Loucy (cell line): Measurements from ENCODE around the gene RBKS.

Source experiments
- EZH2phosphoT487 ChIP-seq: fragments of 200-600 bp; IDR thresholded peaks from 2 replicates; pipeline ENCODE4 v1.6.1; 2018; ENCODE audit warnings: antibody characterized with exemption, mild to moderate bottlenecking, moderate library complexity, borderline replicate concordance
- TF ChIP-seq, protein P1 (sequence below): fragments of 200-600 bp; sonication (generic); conservative IDR thresholded peaks from 2 replicates; pipeline ENCODE4 v1.5.1; 2014; ENCODE audit warnings: mild to moderate bottlenecking, antibody characterized with exemption, low read length

GRCh38 chr2:27738349-27739057 is 151.7 kb downstream of the RBKS start:
- TF ChIP-seq, protein P1, sequence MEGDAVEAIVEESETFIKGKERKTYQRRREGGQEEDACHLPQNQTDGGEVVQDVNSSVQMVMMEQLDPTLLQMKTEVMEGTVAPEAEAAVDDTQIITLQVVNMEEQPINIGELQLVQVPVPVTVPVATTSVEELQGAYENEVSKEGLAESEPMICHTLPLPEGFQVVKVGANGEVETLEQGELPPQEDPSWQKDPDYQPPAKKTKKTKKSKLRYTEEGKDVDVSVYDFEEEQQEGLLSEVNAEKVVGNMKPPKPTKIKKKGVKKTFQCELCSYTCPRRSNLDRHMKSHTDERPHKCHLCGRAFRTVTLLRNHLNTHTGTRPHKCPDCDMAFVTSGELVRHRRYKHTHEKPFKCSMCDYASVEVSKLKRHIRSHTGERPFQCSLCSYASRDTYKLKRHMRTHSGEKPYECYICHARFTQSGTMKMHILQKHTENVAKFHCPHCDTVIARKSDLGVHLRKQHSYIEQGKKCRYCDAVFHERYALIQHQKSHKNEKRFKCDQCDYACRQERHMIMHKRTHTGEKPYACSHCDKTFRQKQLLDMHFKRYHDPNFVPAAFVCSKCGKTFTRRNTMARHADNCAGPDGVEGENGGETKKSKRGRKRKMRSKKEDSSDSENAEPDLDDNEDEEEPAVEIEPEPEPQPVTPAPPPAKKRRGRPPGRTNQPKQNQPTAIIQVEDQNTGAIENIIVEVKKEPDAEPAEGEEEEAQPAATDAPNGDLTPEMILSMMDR = no peak
- no peak for TF ChIP-seq EZH2phosphoT487
